BLaER1 treated with 17β-estradiol and CSF1 and Interleukin-3, amounts not matched to agents 10 nM and 100 nM (cell line): Measurements from ENCODE around the gene KATNBL1.
"Not testable (repeated sequence)": the region's sequence is repeated elsewhere in the genome, so short reads cannot be mapped to it uniquely, and the experiment has no call there.

Source experiments
- H3K27ac ChIP-seq, 11 experiments: shearing (Covaris generic); formaldehyde crosslinking; 2 replicates each; pipeline ENCODE4 v1.8.1; 2022
- H3K27me3 ChIP-seq, 11 experiments: shearing (Covaris generic); formaldehyde crosslinking; 2 replicates each; pipeline ENCODE4 v1.8.1; 2022
- H3K36me3 ChIP-seq, 11 experiments: shearing (Covaris generic); formaldehyde crosslinking; 2 replicates each; pipeline ENCODE4 v1.8.1; 2022
- H3K4me1 ChIP-seq, 10 experiments: shearing (Covaris generic); formaldehyde crosslinking; 2 replicates each; pipeline ENCODE4 v1.8.1; 2022
- H3K4me2 ChIP-seq, 11 experiments: shearing (Covaris generic); formaldehyde crosslinking; 2 replicates each; pipeline ENCODE4 v1.8.1; 2022
- H3K4me3 ChIP-seq, 10 experiments: shearing (Covaris generic); formaldehyde crosslinking; 2 replicates each; pipeline ENCODE4 v1.8.1; 2022
- H3K9ac ChIP-seq, 11 experiments: shearing (Covaris generic); formaldehyde crosslinking; 2 replicates each; pipeline ENCODE4 v1.8.1; 2022
- H3K9me3 ChIP-seq, 11 experiments: shearing (Covaris generic); formaldehyde crosslinking; replicated peaks in 1 of 11; 2 replicates each; pipeline ENCODE4 v1.8.1; 2022
- H4K20me1 ChIP-seq, 11 experiments: shearing (Covaris generic); formaldehyde crosslinking; 2 replicates each; pipeline ENCODE4 v1.8.1; 2022
- Cebpa-rat ChIP-seq, 11 experiments: shearing (Covaris generic); IDR thresholded peaks; 2 replicates each; pipeline ENCODE4 v1.8.1; 2022

The KATNBL1 gene

DNA sequence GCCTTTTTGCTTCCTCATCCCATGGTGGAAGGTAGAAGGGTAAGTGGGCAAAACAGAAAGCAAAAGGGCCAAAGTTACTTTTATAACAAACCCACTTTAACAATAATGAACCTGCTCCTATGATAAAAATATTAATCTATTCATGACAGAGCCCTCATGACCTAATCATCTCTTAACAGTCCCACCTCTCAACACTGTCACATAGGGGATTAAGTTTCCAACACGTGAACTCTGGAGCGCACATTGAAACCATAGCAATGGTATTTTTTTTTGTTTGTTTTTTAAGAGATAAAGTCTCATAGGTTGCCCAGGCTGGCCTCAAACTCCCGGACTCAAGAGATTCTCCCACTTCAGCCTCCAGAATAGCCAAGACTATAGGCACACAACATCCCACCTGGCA is 30.7 kb downstream of the KATNBL1 start:
- Histone ChIP-seq H3K4me2 (no peak overlapping the region), H3K4me3 (no peak overlapping the region), H3K9me3 (peaks cover 36 to 55% (median 39%) of the 10 kb centered on the region in 11 experiments), H3K27ac (no peak overlapping the region), H3K4me1 (peaks cover 0 to 8% (median 0%) of the 10 kb centered on the region in 10 experiments; a peak in 2 of 20 replicates), H3K9ac (no peak overlapping the region), H3K36me3 (peaks cover 36 to 66% (median 54%) of the 10 kb centered on the region in 11 experiments), H3K27me3 (no peaks in the 10 kb centered on the region), H4K20me1 (peaks cover 0 to 58% (median 9%) of the 10 kb centered on the region in 11 experiments; a peak in 10 of 22 replicates)
- no peak for TF ChIP-seq Cebpa-rat (IDR thresholded peaks at IDR 0.05)

DNA sequence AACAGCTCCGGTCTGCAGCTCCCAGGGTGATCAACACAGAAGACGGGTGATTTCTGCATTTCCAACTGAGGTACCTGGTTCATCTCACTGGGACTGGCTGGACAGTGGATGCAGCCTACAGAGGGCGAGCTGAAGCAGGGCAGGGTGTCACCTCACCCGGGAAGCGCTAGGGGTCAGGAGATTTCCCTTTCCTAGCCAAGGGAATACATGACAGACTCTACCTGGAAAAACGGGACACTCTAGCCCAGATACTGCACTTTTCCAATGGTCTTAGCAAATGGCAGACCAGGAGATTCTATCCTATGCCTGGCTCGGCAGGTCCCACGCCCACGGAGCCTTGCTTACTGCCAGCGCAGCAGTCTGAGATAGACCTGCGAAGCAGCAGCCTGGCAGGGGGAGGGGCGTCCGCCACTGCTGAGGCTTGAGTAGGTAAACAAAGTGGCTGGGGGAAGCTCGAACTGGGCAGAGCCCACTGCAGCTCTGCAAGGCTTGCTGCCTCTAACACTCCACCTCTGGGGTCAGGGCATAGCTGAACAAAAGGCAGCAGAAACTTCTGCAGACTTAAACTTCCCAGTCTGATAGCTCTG is 43.8 kb downstream of the KATNBL1 start:
- not testable (repeated sequence) for H3K4me3 ChIP-seq, H3K9ac ChIP-seq, H3K27me3 ChIP-seq, H3K4me2 ChIP-seq, H3K27ac ChIP-seq, H3K4me1 ChIP-seq
- H3K36me3 ChIP-seq = peaks cover 53 to 62% (median 56%) of the 10 kb centered on the region in 11 experiments
- H4K20me1 ChIP-seq = peaks cover 0 to 29% (median 0%) of the 10 kb centered on the region in 11 experiments; a peak in 6 of 22 replicates
- peaks cover 77 to 94% (median 91%) of the 10 kb centered on the region in 11 experiments for H3K9me3 ChIP-seq

DNA sequence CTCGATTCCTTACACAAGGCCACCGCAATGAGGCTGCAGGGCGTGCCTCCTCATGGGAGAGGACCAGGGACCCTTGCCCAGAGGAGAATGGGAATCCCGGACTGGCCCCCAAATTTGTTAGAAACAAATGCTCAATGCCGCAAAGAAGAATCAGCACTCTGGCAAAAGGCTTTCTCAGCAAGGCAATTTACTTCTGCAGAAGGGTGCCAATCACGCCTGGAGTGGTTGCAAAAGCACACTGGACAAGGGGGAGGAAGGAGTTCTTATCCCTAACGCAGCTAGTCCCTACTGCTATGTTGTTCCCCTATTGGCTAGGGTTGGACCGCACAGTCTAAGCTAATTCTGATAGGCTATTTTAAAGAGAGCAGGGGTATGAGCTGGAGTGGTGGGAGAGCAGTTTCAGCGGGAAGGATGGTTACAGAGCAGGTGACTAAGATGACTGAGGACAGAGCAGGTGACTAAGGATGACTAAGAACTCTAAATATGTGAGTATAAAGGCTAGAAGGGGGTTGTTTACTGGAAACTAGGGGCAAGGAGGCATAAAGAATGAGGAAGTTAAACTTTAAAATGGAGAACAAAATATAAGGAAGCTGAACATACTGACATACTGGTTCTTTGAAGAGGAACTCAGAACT is 48.5 kb downstream of the KATNBL1 start:
- Histone ChIP-seq H3K9ac (peak overlapping the region in 3 of 11 experiments; percentile 32 to 40 (median 34); a peak in 1 of 22 replicates), H3K4me3 (peak overlapping the region; percentile 3 to 51 (median 28); a peak in 12 of 20 replicates), H3K4me2 (no peak overlapping the region), H3K4me1 (no peaks in the 10 kb centered on the region), H3K9me3 (peaks cover 89 to 100% (median 92%) of the 10 kb centered on the region in 11 experiments), H3K27me3 (no peaks in the 10 kb centered on the region), H3K36me3 (peaks cover 97 to 100% (median 98%) of the 10 kb centered on the region in 11 experiments), H4K20me1 (peaks cover 0 to 23% (median 0%) of the 10 kb centered on the region in 11 experiments; a peak in 6 of 22 replicates), H3K27ac (peak overlapping the region in 7 of 11 experiments; percentile 26 to 79 (median 54); a peak in 13 of 22 replicates)
- TF ChIP-seq Cebpa-rat (IDR thresholded peaks at IDR 0.05) = no peak

DNA sequence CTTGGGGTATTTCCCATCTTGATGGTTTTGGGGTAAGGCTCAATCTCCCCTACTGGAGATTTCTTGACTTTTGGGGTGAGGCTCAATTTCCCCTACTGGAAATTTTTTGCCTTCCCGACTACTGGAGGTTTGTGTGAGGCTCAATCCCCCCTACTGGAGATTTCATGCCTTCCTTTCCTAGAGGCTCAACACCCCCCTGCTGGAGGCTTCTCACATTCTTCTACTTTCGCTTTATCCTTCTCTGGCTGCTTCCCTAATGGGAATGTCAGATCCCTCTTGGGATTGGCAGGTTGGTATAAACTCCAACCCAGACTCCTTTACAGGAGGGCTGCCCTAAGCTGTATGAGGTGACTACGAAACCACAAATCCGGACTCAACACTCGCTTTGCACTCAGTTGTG is 49.2 kb downstream of the KATNBL1 start:
- peak overlapping the region in 8 of 10 experiments; percentile 3 to 51 (median 32); a peak in 10 of 20 replicates for H3K4me3 ChIP-seq
- peaks cover 89 to 100% (median 92%) of the 10 kb centered on the region in 11 experiments for H3K9me3 ChIP-seq
- peak overlapping the region in 2 of 11 experiments; percentile 70 to 79; a peak in 5 of 22 replicates for H3K27ac ChIP-seq
- no peaks in the 10 kb centered on the region for H3K4me1 ChIP-seq
- no peak for TF ChIP-seq Cebpa-rat (IDR thresholded peaks at IDR 0.05)
- peaks cover 97 to 100% (median 98%) of the 10 kb centered on the region in 11 experiments for H3K36me3 ChIP-seq
- no peak overlapping the region for H3K4me2 ChIP-seq
- H3K27me3 ChIP-seq = no peaks in the 10 kb centered on the region
- peaks cover 0 to 16% (median 0%) of the 10 kb centered on the region in 11 experiments; a peak in 3 of 22 replicates for H4K20me1 ChIP-seq
- H3K9ac ChIP-seq = no peak overlapping the region

DNA sequence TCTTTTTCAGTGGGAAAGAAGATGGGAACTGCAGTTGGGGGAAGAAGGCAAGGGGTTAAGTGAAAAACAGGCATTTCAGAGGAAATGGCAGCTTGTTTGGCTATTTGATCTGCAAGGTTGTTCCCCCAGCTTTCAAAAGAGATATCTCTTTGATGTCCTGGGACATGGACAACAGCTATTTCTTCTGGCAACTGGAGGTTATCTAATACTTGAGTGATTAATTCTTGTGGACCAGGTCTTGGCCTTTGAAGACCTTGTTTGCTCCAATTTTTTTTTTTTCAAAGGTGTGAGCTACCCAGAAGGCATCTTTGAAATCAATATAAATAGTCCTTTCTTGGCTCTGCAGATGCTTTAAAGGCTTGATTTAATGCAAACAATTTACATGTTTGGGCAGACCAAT is 51.5 kb downstream of the KATNBL1 start:
- Histone ChIP-seq H4K20me1 (no peaks in the 10 kb centered on the region), H3K27me3 (no peaks in the 10 kb centered on the region), H3K36me3 (peaks cover 97 to 100% (median 100%) of the 10 kb centered on the region in 11 experiments), H3K4me3 (no peak overlapping the region), H3K27ac (no peak overlapping the region), H3K9ac (no peak overlapping the region), H3K9me3 (peaks cover 84 to 100% (median 92%) of the 10 kb centered on the region in 11 experiments), H3K4me2 (no peak overlapping the region), H3K4me1 (no peaks in the 10 kb centered on the region)
- no peak for TF ChIP-seq Cebpa-rat (IDR thresholded peaks at IDR 0.05)

DNA sequence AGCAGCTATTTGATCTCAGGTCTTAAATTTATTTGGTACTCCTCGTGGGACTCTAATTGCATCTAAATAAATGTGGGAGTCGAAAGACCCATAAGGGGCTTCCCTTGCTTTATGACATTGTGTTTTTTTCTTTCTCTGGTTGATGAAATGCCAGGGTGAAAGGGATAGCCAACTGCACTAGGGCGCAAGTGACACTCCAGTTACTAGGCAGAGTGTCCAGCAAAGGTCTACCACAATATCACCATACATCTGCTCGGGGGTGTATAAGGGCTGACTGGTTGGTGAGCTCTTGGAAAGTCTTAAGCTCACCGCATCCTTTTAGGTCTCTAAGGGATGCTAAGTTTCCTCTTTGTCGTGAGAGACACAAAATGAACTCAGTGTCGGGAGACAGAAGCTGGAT is 54.0 kb downstream of the KATNBL1 start:
- peaks cover 59 to 78% (median 67%) of the 10 kb centered on the region in 11 experiments for H3K9me3 ChIP-seq
- H3K4me3 ChIP-seq = peak overlapping the region in 2 of 10 experiments; percentile 10; a peak in 2 of 20 replicates
- H4K20me1 ChIP-seq = no peaks in the 10 kb centered on the region
- no peak overlapping the region for H3K4me2 ChIP-seq
- H3K36me3 ChIP-seq = peaks cover 98 to 100% (median 100%) of the 10 kb centered on the region in 11 experiments
- no peaks in the 10 kb centered on the region for H3K4me1 ChIP-seq
- H3K9ac ChIP-seq = no peak overlapping the region
- H3K27ac ChIP-seq = no peak overlapping the region
- TF ChIP-seq Cebpa-rat (IDR thresholded peaks at IDR 0.05) = no peak
- no peaks in the 10 kb centered on the region for H3K27me3 ChIP-seq

DNA sequence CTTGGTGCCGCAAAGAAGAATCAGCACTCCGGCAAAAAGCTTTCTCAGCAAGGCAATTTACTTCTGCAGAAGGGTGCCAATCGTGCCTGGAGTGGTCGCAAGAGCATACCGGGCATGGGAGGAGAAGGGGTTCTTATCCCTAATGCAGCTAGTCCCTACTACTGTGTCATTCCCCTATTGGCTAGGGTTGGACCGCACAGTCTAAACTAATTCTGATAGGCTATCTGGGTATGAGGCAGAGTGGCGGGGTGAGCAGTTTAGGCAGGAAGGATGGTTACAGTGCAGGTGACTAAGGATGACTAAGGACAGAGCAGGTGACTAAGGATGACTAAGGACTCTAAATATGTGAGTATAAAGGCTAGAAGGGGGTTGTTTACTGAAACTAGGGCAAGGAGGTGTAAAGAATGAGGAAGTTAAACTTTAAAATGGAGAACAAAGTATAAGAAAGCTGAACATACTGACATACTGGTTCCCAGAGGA is 55.1 kb downstream of the KATNBL1 start:
- Histone ChIP-seq H3K4me1 (no peaks in the 10 kb centered on the region), H3K9me3 (peaks cover 48 to 67% (median 57%) of the 10 kb centered on the region in 11 experiments), H3K27ac (peak overlapping the region in 4 of 11 experiments; percentile 39 to 64 (median 54); a peak in 6 of 22 replicates), H3K4me2 (no peak overlapping the region), H3K27me3 (no peaks in the 10 kb centered on the region), H3K36me3 (peaks cover 95 to 100% (median 100%) of the 10 kb centered on the region in 11 experiments), H3K4me3 (peak overlapping the region in 2 of 10 experiments; percentile 19 to 29; a peak in 2 of 20 replicates), H4K20me1 (no peaks in the 10 kb centered on the region), H3K9ac (no peak overlapping the region)
- no peak for TF ChIP-seq Cebpa-rat (IDR thresholded peaks at IDR 0.05)

DNA sequence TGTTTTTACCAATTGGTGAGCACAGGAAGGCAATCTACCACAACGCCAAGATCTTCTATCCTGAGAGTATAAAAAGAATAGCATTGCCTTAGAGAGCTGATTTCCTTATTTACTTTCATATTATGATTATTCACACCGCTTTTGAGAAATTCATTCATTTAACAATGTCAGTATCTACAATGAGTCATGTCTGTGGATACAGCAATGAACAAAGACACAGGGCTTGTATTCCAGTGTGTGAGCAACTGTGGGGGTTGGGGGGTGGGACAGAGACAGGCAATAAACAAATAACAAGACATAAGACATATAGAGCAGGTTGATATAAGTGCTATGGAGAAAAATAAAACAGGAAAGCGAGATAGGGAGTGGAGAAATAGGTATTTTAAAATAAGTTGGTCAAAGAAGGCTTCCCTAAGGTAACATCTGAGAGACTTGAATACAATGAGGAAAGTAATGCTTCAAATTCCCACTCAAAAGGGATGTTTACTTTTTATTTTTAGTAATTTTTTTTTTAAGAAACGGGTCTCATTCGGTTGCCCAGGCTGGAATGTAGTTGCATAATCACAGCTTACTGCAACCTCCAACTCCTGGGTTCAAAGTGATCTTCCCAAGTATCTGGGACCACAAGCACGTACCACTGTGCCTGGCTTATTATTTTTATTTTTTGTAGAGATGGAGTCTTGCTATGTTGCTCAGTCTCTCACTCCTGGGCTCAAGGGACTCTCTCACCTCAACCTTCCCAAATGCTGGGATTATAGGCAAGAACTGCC is 62.3 kb downstream of the KATNBL1 start:
- no peak overlapping the region for H3K4me3 ChIP-seq
- H3K4me1 ChIP-seq = no peaks in the 10 kb centered on the region
- TF ChIP-seq Cebpa-rat (IDR thresholded peaks at IDR 0.05) = no peak
- 0 out of 22 replicates have a peak, but pooled peaks cover 0 to 3% (median 0%) of the 10 kb centered on the region in 11 experiments for H4K20me1 ChIP-seq
- H3K9ac ChIP-seq = no peak overlapping the region
- no peak overlapping the region for H3K27ac ChIP-seq
- peaks cover 86 to 100% (median 90%) of the 10 kb centered on the region in 11 experiments for H3K36me3 ChIP-seq
- no peak overlapping the region for H3K4me2 ChIP-seq
- no peaks in the 10 kb centered on the region; a peak in 1 of 22 replicates for H3K9me3 ChIP-seq
- no peaks in the 10 kb centered on the region for H3K27me3 ChIP-seq
